GM18951 (cell line): ENCODE data around the gene TRIM22.
"Not testable (repeated sequence)": the region's sequence is repeated elsewhere in the genome, so short reads cannot be mapped to it uniquely, and the experiment has no call there.

ENCODE experiments used
- POLR2A ChIP-seq: IDR thresholded peaks from 4 replicates; pipeline ENCODE4 v1.6.1; 2011; ENCODE audit warnings: mild to moderate bottlenecking; ENCODE audit not compliant: insufficient read length, insufficient read depth; ENCODE audit errors: extremely low read depth
- in situ Hi-C: fragments of 300-500 bp; cut with MboI; formaldehyde crosslinking; loops from one replicate; pipeline ENCODE4 v1.12.0; 2022; ENCODE audit warnings: low sequenced_read_pairs, mixed read lengths, inconsistent platforms; ENCODE audit not compliant: unreplicated experiment

The TRIM22 gene

GRCh38 chr11:5684036-5684645 lies 5.4 kb upstream of the TRIM22 start:
- no peak for TF ChIP-seq POLR2A
- in situ Hi-C loops, result no loop called here

DNA sequence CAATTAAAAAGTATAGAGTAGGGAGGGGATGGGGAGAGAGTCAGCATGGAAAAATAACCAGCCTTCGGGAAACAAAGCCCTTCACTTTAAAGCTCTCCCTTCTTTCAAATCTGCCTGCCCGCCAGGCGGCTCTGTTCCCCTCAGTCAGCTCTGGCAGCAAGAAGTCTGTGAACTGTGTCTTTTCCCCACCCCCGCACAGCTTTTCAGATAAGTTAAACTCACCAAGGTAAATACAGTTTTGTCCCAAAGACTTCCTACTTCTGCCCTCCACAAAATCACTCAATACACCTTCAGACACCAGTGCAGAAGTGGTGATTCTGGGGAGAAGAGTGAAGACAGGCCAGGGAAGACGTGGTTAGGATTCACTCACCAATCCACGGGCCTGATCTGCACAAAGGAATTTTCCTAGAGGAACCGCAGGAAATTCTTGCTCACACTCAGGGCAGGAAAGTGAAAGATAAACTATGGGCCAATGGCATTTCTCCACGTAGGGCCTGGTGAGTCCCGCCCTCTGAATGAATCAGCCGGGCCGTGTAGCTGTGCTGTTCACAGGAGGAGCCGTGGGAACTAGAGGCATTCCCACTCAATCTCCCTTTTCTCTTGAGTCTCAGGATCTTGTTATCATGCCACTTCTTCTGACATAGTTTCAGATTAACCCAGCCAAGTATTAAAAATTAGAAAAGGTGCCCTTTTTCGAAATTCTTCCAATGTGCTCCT lies 4.8 kb upstream of the TRIM22 start, which contains the start of gene TRIM5:
TRIM5 (minus strand) TSS at position 429 of the 717 bp plus-strand sequence. CDS start 4,897 bp downstream, outside the sequence.
- TF ChIP-seq POLR2A, result peak; percentile 58
- in situ Hi-C loops, result no loop called here

DNA sequence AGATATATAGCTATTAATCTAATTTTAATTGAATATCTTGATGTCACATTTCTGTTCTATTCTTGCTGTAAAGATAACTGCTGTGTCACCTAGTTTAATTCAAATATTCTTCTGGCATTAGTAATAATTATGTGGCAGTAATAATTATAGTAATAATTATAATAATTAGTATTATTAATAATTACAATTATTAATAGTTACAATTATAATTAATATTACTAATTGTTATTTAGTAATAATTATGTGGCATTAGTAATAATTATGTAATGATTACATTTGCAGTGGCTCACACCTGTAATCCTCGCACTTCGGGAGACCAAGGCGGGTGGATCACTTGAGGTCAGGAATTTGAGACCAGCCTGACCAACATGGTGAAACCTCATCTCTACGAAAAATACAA lies 3.2 kb upstream of the TRIM22 start:
- in situ Hi-C loops, result no loop called here
- TF ChIP-seq POLR2A, result no peak

- TF ChIP-seq POLR2A, result no peak
- in situ Hi-C loops, result no loop called here
Observed at GRCh38 chr11:5688482-5688881, 1.1 kb upstream of the TRIM22 start.

DNA sequence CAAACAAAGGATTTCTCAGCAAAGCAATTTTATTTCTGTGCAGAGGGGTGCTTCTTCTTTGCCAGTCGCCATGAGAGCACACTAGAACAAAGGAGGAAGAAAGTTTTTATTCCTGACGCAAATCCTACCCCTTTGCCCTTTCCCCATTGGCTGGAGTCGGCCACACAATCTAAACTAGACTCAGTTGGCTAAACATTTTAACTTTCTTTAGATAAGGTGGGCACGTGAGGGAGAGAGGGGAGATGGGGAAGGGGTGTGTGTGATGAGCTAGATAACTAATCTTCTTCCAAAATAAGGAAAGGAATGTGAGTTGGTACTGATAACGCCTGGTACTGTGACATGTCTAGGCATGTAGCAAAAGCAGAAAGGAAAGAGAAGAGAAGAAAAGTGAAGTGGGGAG lies 626 bp downstream of the TRIM22 start:
- in situ Hi-C loops, result no loop called here
- no peak for TF ChIP-seq POLR2A

DNA sequence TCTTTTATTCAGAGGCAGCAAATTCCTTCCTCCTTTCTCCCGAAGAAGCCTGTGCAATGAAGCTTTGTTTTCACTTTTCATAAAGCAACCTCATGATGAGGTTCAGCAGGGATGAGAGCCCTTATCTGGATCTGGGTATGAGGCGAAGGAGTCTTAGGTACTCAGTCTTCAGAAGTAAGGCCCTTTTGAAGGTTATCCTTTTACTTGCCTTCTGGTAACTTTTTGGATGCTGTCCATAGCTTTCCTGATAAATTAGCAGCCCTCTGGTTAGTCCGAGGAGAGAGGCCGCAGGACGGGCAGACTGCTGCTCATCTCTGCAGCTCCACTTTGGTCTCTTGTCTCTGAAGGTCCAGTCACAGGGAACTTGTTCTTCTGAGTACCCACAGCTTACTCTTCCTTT lies 1.1 kb downstream of the TRIM22 start:
- TF ChIP-seq POLR2A, result peak; percentile 10
- in situ Hi-C loops, result no loop called here

- in situ Hi-C loops, result not testable (repeated sequence)
Observed at GRCh38 chr11:5691238-5691963, 1.8 kb downstream of the TRIM22 start.

DNA sequence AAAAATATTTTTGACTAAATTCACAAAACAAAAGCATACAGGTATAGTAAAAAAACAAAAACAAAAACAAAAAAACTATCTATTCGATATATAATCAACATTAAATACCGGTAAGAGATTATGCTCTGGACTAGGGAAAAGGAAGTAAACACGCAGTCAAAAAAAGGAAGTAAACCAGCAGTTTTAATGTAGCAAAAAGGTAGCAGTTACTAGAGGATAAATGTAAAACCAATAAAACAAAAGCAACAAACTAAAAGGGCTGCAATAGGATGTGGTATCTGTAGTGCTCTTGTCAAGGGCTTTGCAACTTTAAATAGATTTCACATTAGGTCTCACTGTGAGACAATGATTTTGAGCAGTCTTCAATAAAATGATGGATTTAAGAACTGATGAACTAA lies 2.4 kb downstream of the TRIM22 start:
- in situ Hi-C loops, result no loop called here
- TF ChIP-seq POLR2A, result no peak

DNA sequence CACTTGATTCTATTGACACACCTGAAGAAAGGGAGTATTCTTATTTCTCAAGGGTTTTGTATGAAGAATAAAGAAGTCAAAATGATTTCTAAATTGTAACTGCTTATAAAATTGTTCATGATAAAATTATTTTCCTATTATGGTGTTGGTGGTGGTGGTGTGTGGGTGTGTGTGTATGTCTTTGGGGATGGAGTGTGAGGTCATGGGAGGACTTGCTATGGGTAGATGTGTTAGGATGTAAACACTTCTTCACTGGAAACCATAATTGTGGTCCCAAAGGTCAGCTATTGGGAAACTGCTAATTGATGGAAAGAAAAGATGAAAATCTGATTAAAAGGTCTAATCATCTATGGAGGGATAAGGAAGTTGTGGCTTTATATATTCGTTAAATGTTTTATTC lies 5.1 kb downstream of the TRIM22 start:
- no peak for TF ChIP-seq POLR2A
- in situ Hi-C loops, result no loop called here

DNA sequence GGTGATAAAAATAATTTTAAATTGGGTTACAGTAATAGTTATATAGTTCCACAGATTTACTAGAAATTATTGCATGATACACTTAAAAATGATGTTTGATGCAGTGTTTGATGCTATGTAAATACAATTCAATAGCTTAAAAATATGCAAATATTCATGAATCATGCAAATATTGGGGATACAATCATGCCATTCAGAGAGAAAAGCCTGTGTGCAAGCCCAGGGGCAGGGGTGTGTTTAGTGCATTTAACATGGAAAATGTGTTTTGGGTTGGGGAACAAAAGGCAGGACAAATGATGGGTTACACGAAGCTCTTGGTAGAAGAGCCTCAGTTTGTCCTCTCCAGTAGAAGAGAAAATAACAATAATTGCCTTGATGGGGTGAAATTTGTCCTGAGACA lies 6.0 kb downstream of the TRIM22 start:
- in situ Hi-C loops, result no loop called here
- no peak for TF ChIP-seq POLR2A

DNA sequence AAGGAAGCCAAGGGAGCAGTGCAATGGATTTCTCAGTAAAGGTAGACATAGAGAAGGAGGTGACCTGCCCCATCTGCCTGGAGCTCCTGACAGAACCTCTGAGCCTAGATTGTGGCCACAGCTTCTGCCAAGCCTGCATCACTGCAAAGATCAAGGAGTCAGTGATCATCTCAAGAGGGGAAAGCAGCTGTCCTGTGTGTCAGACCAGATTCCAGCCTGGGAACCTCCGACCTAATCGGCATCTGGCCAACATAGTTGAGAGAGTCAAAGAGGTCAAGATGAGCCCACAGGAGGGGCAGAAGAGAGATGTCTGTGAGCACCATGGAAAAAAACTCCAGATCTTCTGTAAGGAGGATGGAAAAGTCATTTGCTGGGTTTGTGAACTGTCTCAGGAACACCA lies 6.6 kb downstream of the TRIM22 start:
- in situ Hi-C loops, result no loop called here
- TF ChIP-seq POLR2A, result no peak

DNA sequence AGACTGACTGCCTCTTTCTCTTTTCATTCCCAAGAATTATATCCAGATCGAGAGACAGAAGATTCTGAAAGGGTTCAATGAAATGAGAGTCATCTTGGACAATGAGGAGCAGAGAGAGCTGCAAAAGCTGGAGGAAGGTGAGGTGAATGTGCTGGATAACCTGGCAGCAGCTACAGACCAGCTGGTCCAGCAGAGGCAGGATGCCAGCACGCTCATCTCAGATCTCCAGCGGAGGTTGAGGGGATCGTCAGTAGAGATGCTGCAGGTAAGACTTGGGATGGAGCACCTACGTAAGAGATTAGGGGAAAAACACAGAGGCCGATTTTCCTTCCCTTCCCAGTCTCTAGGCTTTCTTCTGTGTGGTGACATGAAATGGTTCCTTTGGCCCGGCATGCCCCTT lies 8.7 kb downstream of the TRIM22 start:
- in situ Hi-C loops, result no loop called here
- no peak for TF ChIP-seq POLR2A

GRCh38 chr11:5700421-5701054 lies 10.9 kb downstream of the TRIM22 start:
- in situ Hi-C loops, result no loop called here

More at GRCh38 chr11:5700421-5701054, 10.9 kb downstream of the TRIM22 start:
- no peak for TF ChIP-seq POLR2A
